GM19351 (cell line): ENCODE data around the gene ZSWIM4.
"Not testable (repeated sequence)": the region's sequence is repeated elsewhere in the genome, so short reads cannot be mapped to it uniquely, and the experiment has no call there.

Experiments
- ATAC-seq: cut with Tn5 transposase; IDR thresholded peaks from one replicate; pipeline ENCODE4 v1.9.1; 2021; ENCODE audit warnings: mild to moderate bottlenecking, moderate library complexity; ENCODE audit not compliant: unreplicated experiment

The ZSWIM4 gene

GRCh38 chr19:13848798-13849676, 53.8 kb downstream of the ZSWIM4 start:
- ATAC-seq = no peak

GRCh38 chr19:13849991-13850909, 55.0 kb downstream of the ZSWIM4 start:
- ATAC-seq = no peak

- ATAC-seq = no peak
Observed at GRCh38 chr19:13850910-13851733, 55.9 kb downstream of the ZSWIM4 start.

GRCh38 chr19:13851734-13852114, 56.5 kb downstream of the ZSWIM4 start:
- not testable (repeated sequence) for ATAC-seq

- ATAC-seq = not testable (repeated sequence)
Observed at GRCh38 chr19:13852171-13852707, 57.0 kb downstream of the ZSWIM4 start.

GRCh38 chr19:13856497-13856896, 61.3 kb downstream of the ZSWIM4 start:
- no peak for ATAC-seq

- no peak for ATAC-seq
Observed at GRCh38 chr19:13859361-13859880, 64.2 kb downstream of the ZSWIM4 start.

- no peak for ATAC-seq
Observed at GRCh38 chr19:13860679-13861391, 65.6 kb downstream of the ZSWIM4 start.

- ATAC-seq = peak; percentile 19
Observed at GRCh38 chr19:13861392-13861713, 66.1 kb downstream of the ZSWIM4 start.

GRCh38 chr19:13861714-13862531, 66.7 kb downstream of the ZSWIM4 start:
- peak; percentile 71 for ATAC-seq

GRCh38 chr19:13864046-13864666, 68.9 kb downstream of the ZSWIM4 start:
- no peak for ATAC-seq

GRCh38 chr19:13864667-13865570, 69.7 kb downstream of the ZSWIM4 start:
- ATAC-seq = no peak

- no peak for ATAC-seq
Observed at GRCh38 chr19:13865571-13866462, 70.6 kb downstream of the ZSWIM4 start.

- no peak for ATAC-seq
Observed at GRCh38 chr19:13866463-13867046, 71.3 kb downstream of the ZSWIM4 start.

GRCh38 chr19:13868663-13869062, 73.4 kb downstream of the ZSWIM4 start:
- ATAC-seq = no peak

- no peak for ATAC-seq
Observed at GRCh38 chr19:13869281-13869680, 74.0 kb downstream of the ZSWIM4 start.
